Ovary (tissue), 9 donors: Measurements from ENCODE around the gene SMTNL2. TPM values are rescaled to one million over a fixed set of nuclear protein-coding genes. Genes with fewer than 3 reads are reported as not detected.

ENCODE experiments used
- DNase-seq, 5 donors: peaks; one replicate each; pipeline ENCODE4 v3.0.0-alpha.2; 2019 to 2020
- H3K27ac ChIP-seq, 2 donors: fragments of 200-600 bp; one replicate each; pipeline versions ENCODE4 v1.5.1 to v1.8.0; 2019 to 2022
- H3K27me3 ChIP-seq: fragments of 200-600 bp; one replicate; pipeline ENCODE4 v1.8.0; 2022
- H3K36me3 ChIP-seq: fragments of 200-600 bp; sonication (generic); one replicate; pipeline ENCODE4 v1.5.1; 2019
- H3K4me1 ChIP-seq: one replicate; pipeline ENCODE4 v1.8.1; 2013; ENCODE audit warnings: mild to moderate bottlenecking, moderate library complexity; ENCODE audit not compliant: insufficient read depth
- H3K4me3 ChIP-seq: fragments of 200-600 bp; sonication (generic); one replicate; pipeline ENCODE4 v1.5.1; 2017
- H3K9me3 ChIP-seq, 2 donors: fragments of 200-600 bp in 1 of 2; sonication (generic) in 1 of 2; one replicate each; pipeline versions ENCODE4 v1.5.1 to v1.8.1; 2013 to 2019; ENCODE audit warnings: mild to moderate bottlenecking in 1 of 2, moderate library complexity in 1 of 2
- CTCF ChIP-seq, 3 donors: fragments of 450-650 bp in 2 of 3; fragments of 200-600 bp in 1 of 3; IDR thresholded peaks; one replicate each; pipeline versions ENCODE4 v1.5.1 to v1.8.0; 2016 to 2022; ENCODE audit warnings: antibody characterized with exemption in 3 of 3, mild to moderate bottlenecking in 1 of 3
- EP300 ChIP-seq: sonication (generic); formaldehyde crosslinking; IDR thresholded peaks from one replicate; pipeline ENCODE4 v1.6.1; 2017; ENCODE audit warnings: antibody characterized with exemption
- POLR2A ChIP-seq: fragments of 450-650 bp; IDR thresholded peaks from one replicate; pipeline ENCODE4 v1.6.1; 2017; ENCODE audit warnings: antibody characterized with exemption, mild to moderate bottlenecking, moderate library complexity
- WGBS, 3 donors: extraction: QIAGEN DNeasy Blood & Tissue Kit in 1 of 3; methylation state at CpG; one replicate each; pipeline versions ENCODE4 v1.1.5 to v1.1.7; 2013 to 2017; 5-methylcytosine and 5-hydroxymethylcytosine counted together
- intact Hi-C, 4 donors: fragments of 100-400 bp; cut with DNase I; formaldehyde crosslinking; loops; one replicate each; pipeline versions ENCODE4 v1.11.0 to v1.15.1; 2022 to 2023
- polyA plus RNA-seq, 2 donors: library from polyadenylated mRNA; stranded (reverse); fragments of 200-250 nt in 1 of 2; fragments of 350-450 nt in 1 of 2; fragmentation: Illumina TruSeq in 1 of 2; extraction: RNeasy Lipid Tissue Mini Kit (QIAGEN cat#74804) in 1 of 2; gene quantifications; one replicate each; pipeline ENCODE4 v1.2.3, GENCODE V29; 2013 to 2014
- total RNA-seq, 7 donors: library from RNA; depleted of rRNA in 2 of 7; stranded (reverse); fragments of >200 nt in 2 of 7; fragmentation: NEBNext Ultra II Directional in 3 of 7; extraction: Animal tissue kit (Norgen Biotek cat#: 25700) in 3 of 7; gene quantifications; one replicate each; pipeline versions ENCODE4 v1.1.0 to v1.2.4, GENCODE V29; 2016 to 2023
- donor health status: DM: no; HTN: no; CAD: no; lungs with moderate emphysema.
- donor health status: DM: no; HTN: no; CAD: no.
- donor health status: Bipolar disorder and iron deficiency.
- donor health status: DM: yes; HTN: yes; CAD: no.
- donor health status: DM: no; HTN: no; CAD: no.
- donor health status: DM: yes; HTN: yes; CAD: no.

Gene SMTNL2
- total and polyA plus RNA-seq, 9 donors, result 3.7 to 34.3 (median 15.1) TPM

GRCh38 chr17:4583206-4583605 is 1.1 kb upstream of the SMTNL2 start:
- Histone ChIP-seq H3K36me3 (no peaks in the 10 kb centered on the region), H3K4me1 (peaks cover 5% of the 10 kb centered on the region), H3K27me3 (no peaks in the 10 kb centered on the region), H3K27ac (no peak overlapping the region), H3K9me3 (no peaks in the 10 kb centered on the region), H3K4me3 (no peak overlapping the region)
- no peak for TF ChIP-seq EP300
- 82 to 87% (median 83%) methylated on average over 3 of the region's 3 CpGs for WGBS, 3 donors
- intact Hi-C loops, result no loop called here
- peak in 1 of 5 donors; percentile 18 for DNase-seq

GRCh38 chr17:4583782-4584100 is 588 bp upstream of the SMTNL2 start:
- intact Hi-C loops, result no loop called here
- no peak for TF ChIP-seq EP300
- peak; percentile 35 to 53 (median 49) for TF ChIP-seq CTCF (IDR thresholded peaks at IDR 0.05)
- 12 to 27% (median 16%) methylated on average over 11 to 12 of the region's 12 CpGs for WGBS, 3 donors
- Histone ChIP-seq H3K4me1 (peaks cover 5% of the 10 kb centered on the region), H3K9me3 (no peaks in the 10 kb centered on the region), H3K27ac (peak overlapping the region; percentile 64 to 81), H3K36me3 (no peaks in the 10 kb centered on the region), H3K27me3 (no peaks in the 10 kb centered on the region), H3K4me3 (peak overlapping the region; percentile 41)
- DNase-seq, result peak in 3 of 5 donors; percentile 65 to 73 (median 65)

GRCh38 chr17:4584917-4585637 is 748 bp downstream of the SMTNL2 start:
- TF ChIP-seq CTCF (IDR thresholded peaks at IDR 0.05) (no peak), EP300 (no peak), POLR2A (no peak)
- Histone ChIP-seq H3K4me3 (peak overlapping the region; percentile 41), H3K36me3 (no peaks in the 10 kb centered on the region), H3K9me3 (no peaks in the 10 kb centered on the region), H3K27me3 (no peaks in the 10 kb centered on the region), H3K4me1 (peaks cover 5% of the 10 kb centered on the region), H3K27ac (peak overlapping the region; percentile 64 to 81)
- intact Hi-C loops, result no loop called here
- DNase-seq, result peak in 4 of 5 donors; percentile 41 to 58 (median 48)
- 22 to 37% (median 25%) methylated on average over 40 to 57 of the region's 57 CpGs for WGBS, 3 donors

GRCh38 chr17:4585638-4585994 is 1.3 kb downstream of the SMTNL2 start:
- no peak for DNase-seq
- H3K9me3 ChIP-seq, result no peaks in the 10 kb centered on the region
- WGBS, 3 donors, result 81 to 95% (median 84%) methylated on average over 3 to 7 of the region's 7 CpGs
- peaks cover 5% of the 10 kb centered on the region for H3K4me1 ChIP-seq
- peak overlapping the region in 1 of 2 donors; percentile 81 for H3K27ac ChIP-seq
- H3K36me3 ChIP-seq, result no peaks in the 10 kb centered on the region
- intact Hi-C loops, result no loop called here
- no peak for TF ChIP-seq POLR2A
- TF ChIP-seq EP300, result no peak
- no peak for TF ChIP-seq CTCF (IDR thresholded peaks at IDR 0.05)
- H3K4me3 ChIP-seq, result no peak overlapping the region
- H3K27me3 ChIP-seq, result no peaks in the 10 kb centered on the region

GRCh38 chr17:4586043-4586442 is 1.7 kb downstream of the SMTNL2 start:
- Histone ChIP-seq H3K36me3 (no peaks in the 10 kb centered on the region), H3K4me3 (no peak overlapping the region), H3K27ac (no peak overlapping the region), H3K27me3 (no peaks in the 10 kb centered on the region), H3K9me3 (no peaks in the 10 kb centered on the region), H3K4me1 (peaks cover 5% of the 10 kb centered on the region)
- no peak for DNase-seq
- 83 to 88% (median 87%) methylated on average over 9 of the region's 9 CpGs for WGBS, 3 donors
- TF ChIP-seq EP300 (no peak), POLR2A (no peak), CTCF (IDR thresholded peaks at IDR 0.05) (no peak)
- intact Hi-C loops, result no loop called here
